Mammary epithelial cell (primary cell): ENCODE measurements around the gene ARHGAP9.

Source experiments
- CTCF ChIP-seq, 2 donors: IDR thresholded peaks in 1 of 2; conservative IDR thresholded peaks in 1 of 2; 2 replicates each; pipeline ENCODE4 v1.5.1; 2011 to 2012; ENCODE audit warnings: inconsistent platforms in 2 of 2, low read length in 2 of 2, mild to moderate bottlenecking in 2 of 2, control low read depth in 1 of 2, low read depth in 1 of 2; ENCODE audit not compliant: insufficient read depth in 1 of 2; ENCODE audit errors: extremely low read depth in 1 of 2
- EZH2 ChIP-seq: IDR thresholded peaks from 2 replicates; pipeline ENCODE4 v1.6.1; 2012; ENCODE audit warnings: low read length, inconsistent platforms, borderline replicate concordance

- TF ChIP-seq CTCF (conservative IDR thresholded peaks at IDR 0.05 in 1 of 2, IDR thresholded peaks at IDR 0.05 in 1 of 2; ENCODE audit: extremely low read depth in 1 of 2, insufficient read depth in 1 of 2, low read depth in 1 of 2, low read length in 2 of 2) (no peak), EZH2 (no peak)
Observed at GRCh38 chr12:57452181-57452936, 27.3 kb downstream of the ARHGAP9 start.
